Endodermal cell (in vitro differentiated cells): Measurements from ENCODE around the gene PRKCA. TPM values are rescaled to one million over a fixed set of nuclear protein-coding genes. Genes with fewer than 3 reads are reported as not detected.

Source experiments
- DNase-seq: peaks from one replicate; pipeline ENCODE4 v3.0.0-alpha.2; 2017
- H3K27ac ChIP-seq: 2 replicates; pipeline ENCODE4 v1.5.1; 2013; ENCODE audit warnings: mild to moderate bottlenecking, low read depth, low read length, moderate library complexity
- H3K27me3 ChIP-seq: 2 replicates; pipeline ENCODE4 v1.6.1; 2013; ENCODE audit warnings: mild to moderate bottlenecking, low read length, moderate library complexity; ENCODE audit not compliant: insufficient read depth, control insufficient read depth, poor library complexity, severe bottlenecking
- H3K36me3 ChIP-seq: 2 replicates; pipeline ENCODE4 v1.7.0; 2013; ENCODE audit warnings: mild to moderate bottlenecking, low read length, moderate library complexity; ENCODE audit not compliant: control insufficient read depth, insufficient read depth
- H3K4me1 ChIP-seq: one replicate; pipeline ENCODE4 v1.7.0; 2013; ENCODE audit warnings: low read length; ENCODE audit not compliant: control insufficient read depth, insufficient read depth
- H3K4me3 ChIP-seq: 2 replicates; pipeline ENCODE4 v1.5.1; 2013; ENCODE audit warnings: mild to moderate bottlenecking, low read length, moderate library complexity
- H3K9ac ChIP-seq: 2 replicates; pipeline ENCODE4 v1.6.1; 2013; ENCODE audit warnings: mild to moderate bottlenecking, low read length, moderate library complexity; ENCODE audit not compliant: poor library complexity, severe bottlenecking; ENCODE audit errors: extremely low read depth
- H3K9me3 ChIP-seq: 2 replicates; pipeline ENCODE4 v1.6.1; 2013; ENCODE audit warnings: mild to moderate bottlenecking, low read length, moderate library complexity; ENCODE audit not compliant: control insufficient read depth
- H3K27ac Mint-ChIP-seq: 2 replicates; pipeline ENCODE4 v1.8.0; 2020; ENCODE audit warnings: mixed read lengths
- H3K27me3 Mint-ChIP-seq: 2 replicates; pipeline ENCODE4 v1.8.0; 2021; ENCODE audit warnings: mild to moderate bottlenecking, mixed read lengths; ENCODE audit not compliant: insufficient read depth
- H3K36me3 Mint-ChIP-seq: 2 replicates; pipeline ENCODE4 v1.8.0; 2020; ENCODE audit warnings: low read depth, mixed read lengths
- H3K4me1 Mint-ChIP-seq: 2 replicates; pipeline ENCODE4 v1.8.0; 2020; ENCODE audit warnings: mixed read lengths
- H3K4me3 Mint-ChIP-seq: 2 replicates; pipeline ENCODE4 v1.8.0; 2020; ENCODE audit warnings: mild to moderate bottlenecking, moderate library complexity, mixed read lengths
- H3K9me3 Mint-ChIP-seq: 2 replicates; pipeline ENCODE4 v1.8.0; 2020; ENCODE audit warnings: mild to moderate bottlenecking, mixed read lengths
- CTCF ChIP-seq: fragments of 200-600 bp; sonication (generic); conservative IDR thresholded peaks from 2 replicates; pipeline ENCODE4 v1.5.0; 2021; ENCODE audit warnings: antibody characterized with exemption, mild to moderate bottlenecking
- WGBS, 2 experiments: methylation state at CpG; one replicate each; pipeline versions ENCODE4 v1.1.5 to v1.1.7; 2013; ENCODE audit warnings: missing lambda C conversion rate in 2 of 2, mixed read lengths in 1 of 2; ENCODE audit not compliant: insufficient coverage in 1 of 2, insufficient read length in 1 of 2; 5-methylcytosine and 5-hydroxymethylcytosine counted together
- total RNA-seq, 2 donors: library from RNA; stranded (reverse); fragmentation: NEBNext Ultra II Directional in 1 of 2; extraction: Animal tissue kit (Norgen Biotek cat#: 25700) in 1 of 2; gene quantifications; 2 replicates in 1 of 2; 3 replicates in 1 of 2; pipeline ENCODE4 v1.2.1, GENCODE V29; 2021

The PRKCA gene
- total RNA-seq, 2 donors from 2014 or later, result 8.7 to 14.6 TPM

DNA sequence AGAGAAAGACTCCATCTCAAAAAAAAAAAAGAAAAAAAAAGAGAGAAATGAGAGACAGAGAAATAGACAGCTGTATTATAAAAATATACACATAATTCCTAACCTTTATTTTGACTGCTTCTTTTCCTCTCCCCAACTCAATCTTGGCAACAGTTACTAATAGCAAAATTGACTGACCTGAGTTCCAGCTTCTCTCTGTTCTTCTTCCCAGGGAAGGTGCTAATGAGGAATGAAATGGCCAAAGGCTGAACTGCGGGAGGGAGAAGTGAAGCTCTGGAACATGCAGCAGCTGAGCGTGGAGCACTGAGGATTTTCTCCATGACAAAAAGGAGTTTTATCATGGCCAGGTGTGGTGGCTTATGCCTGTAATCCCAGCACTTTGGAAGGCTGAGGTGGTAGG lies 25.2 kb upstream of the PRKCA start:
- Mint-ChIP-seq H3K9me3 (no peaks in the 10 kb centered on the region), H3K4me3 (no peak overlapping the region), H3K36me3 (no peaks in the 10 kb centered on the region), H3K4me1 (peaks cover 7% of the 10 kb centered on the region), H3K27me3 (no peaks in the 10 kb centered on the region), H3K27ac (peak overlapping the region; percentile 58)
- Histone ChIP-seq H3K27ac (no peak overlapping the region), H3K27me3 (no peaks in the 10 kb centered on the region), H3K9ac (no peak overlapping the region), H3K36me3 (no peaks in the 10 kb centered on the region), H3K9me3 (no peaks in the 10 kb centered on the region), H3K4me3 (no peak overlapping the region), H3K4me1 (no peaks in the 10 kb centered on the region)
- peak; percentile 78 for DNase-seq
- no peak for TF ChIP-seq CTCF
- 80 to 86% methylated on average over 2 of the region's 2 CpGs for WGBS, 2 experiments

DNA sequence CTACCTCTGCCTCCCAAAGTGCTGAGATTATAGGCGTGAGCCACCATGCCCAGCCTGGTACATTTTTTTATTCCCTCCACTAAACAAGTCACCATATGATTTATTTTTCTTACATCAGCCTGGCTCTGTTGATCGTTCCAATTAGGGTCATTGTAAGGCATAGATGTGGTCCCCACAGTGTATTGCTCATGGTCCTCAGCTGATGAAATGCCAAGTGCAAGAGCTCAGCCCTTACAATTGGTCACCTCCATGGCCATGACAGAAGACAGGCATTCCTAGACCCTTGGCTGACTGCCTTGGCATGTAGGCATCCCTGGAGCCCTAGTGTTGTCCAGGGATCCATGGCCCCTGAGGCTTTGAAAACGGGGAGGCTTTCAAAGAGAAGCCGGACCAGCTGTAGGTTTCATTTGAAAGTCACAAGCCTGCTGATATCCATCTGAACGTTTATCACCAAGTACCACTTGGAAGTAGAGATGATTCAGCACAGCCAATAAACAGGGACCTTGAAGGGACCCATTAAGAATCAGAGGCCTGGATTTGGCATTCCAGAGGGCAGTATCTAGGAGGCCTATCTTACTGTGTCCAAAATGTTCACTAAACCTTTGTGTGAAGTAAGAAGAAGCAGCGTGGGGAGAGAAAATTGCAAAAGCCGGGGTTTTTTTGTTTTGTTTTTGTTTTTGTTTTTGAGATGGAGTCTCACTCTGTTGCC lies 20.6 kb upstream of the PRKCA start:
- Mint-ChIP-seq H3K27me3 (peaks cover 8% of the 10 kb centered on the region), H3K9me3 (no peaks in the 10 kb centered on the region), H3K27ac (no peak overlapping the region), H3K4me3 (no peak overlapping the region), H3K4me1 (peaks cover 2% of the 10 kb centered on the region), H3K36me3 (no peaks in the 10 kb centered on the region)
- no peaks in the 10 kb centered on the region for H3K27me3 ChIP-seq
- WGBS, 2 experiments, result 94 to 95% methylated on average over 6 to 7 of the region's 7 CpGs
- no peak overlapping the region for H3K27ac ChIP-seq
- no peaks in the 10 kb centered on the region for H3K36me3 ChIP-seq
- DNase-seq, result no peak
- TF ChIP-seq CTCF, result no peak
- no peaks in the 10 kb centered on the region for H3K9me3 ChIP-seq
- H3K4me3 ChIP-seq, result no peak overlapping the region
- no peak overlapping the region for H3K9ac ChIP-seq
- H3K4me1 ChIP-seq, result no peaks in the 10 kb centered on the region

DNA sequence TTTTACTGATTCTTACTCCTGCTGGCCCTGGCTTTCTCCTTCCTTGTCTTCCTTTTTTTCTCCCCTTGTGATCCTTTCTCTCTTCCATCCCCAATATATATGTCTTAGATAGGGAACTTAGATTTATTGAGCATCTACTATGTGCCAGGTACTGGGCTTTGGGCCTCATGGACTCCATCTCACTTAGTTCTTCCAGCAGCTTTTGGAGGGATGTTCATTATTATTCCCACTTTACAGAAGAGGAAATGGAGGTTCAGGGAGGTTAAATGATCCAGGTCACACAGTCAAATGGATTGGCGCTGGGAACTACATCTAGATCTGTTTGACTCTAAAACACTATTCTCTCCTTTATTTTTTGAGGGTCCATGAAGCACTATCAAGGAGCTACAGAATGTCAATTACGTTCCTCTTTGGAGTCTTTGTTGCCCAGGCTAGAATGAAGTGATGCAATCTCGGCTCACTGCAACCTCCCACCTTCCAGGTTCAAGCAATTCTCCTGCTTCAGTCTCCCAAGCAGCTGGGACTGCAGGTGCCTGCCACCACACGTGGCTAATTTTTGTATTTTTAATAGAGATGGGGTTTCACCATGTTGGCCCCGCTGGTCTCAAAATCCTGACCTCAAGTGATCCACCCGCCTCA lies 19.0 kb upstream of the PRKCA start:
- peaks cover 8% of the 10 kb centered on the region for H3K27me3 Mint-ChIP-seq
- DNase-seq, result no peak
- no peak overlapping the region for H3K9ac ChIP-seq
- H3K27ac ChIP-seq, result no peak overlapping the region
- no peak overlapping the region for H3K27ac Mint-ChIP-seq
- no peaks in the 10 kb centered on the region for H3K4me1 Mint-ChIP-seq
- no peaks in the 10 kb centered on the region for H3K9me3 Mint-ChIP-seq
- H3K36me3 Mint-ChIP-seq, result no peaks in the 10 kb centered on the region
- H3K4me3 Mint-ChIP-seq, result no peak overlapping the region
- no peak for TF ChIP-seq CTCF
- H3K4me1 ChIP-seq, result no peaks in the 10 kb centered on the region
- 90 to 91% methylated on average over 6 of the region's 6 CpGs for WGBS, 2 experiments
- no peak overlapping the region for H3K4me3 ChIP-seq
- no peaks in the 10 kb centered on the region for H3K27me3 ChIP-seq
- H3K9me3 ChIP-seq, result no peaks in the 10 kb centered on the region
- H3K36me3 ChIP-seq, result no peaks in the 10 kb centered on the region
